ENCODE data around the gene FAF1. TPM values are rescaled to one million over a fixed set of nuclear protein-coding genes. Genes with fewer than 3 reads are reported as not detected.
"Not testable (repeated sequence)": the region's sequence is repeated elsewhere in the genome, so short reads cannot be mapped to it uniquely, and the experiment has no call there.

Gene FAF1
- total and polyA plus RNA-seq, 9 donors, result 23.1 to 76.0 (median 57.1) TPM

DNA sequence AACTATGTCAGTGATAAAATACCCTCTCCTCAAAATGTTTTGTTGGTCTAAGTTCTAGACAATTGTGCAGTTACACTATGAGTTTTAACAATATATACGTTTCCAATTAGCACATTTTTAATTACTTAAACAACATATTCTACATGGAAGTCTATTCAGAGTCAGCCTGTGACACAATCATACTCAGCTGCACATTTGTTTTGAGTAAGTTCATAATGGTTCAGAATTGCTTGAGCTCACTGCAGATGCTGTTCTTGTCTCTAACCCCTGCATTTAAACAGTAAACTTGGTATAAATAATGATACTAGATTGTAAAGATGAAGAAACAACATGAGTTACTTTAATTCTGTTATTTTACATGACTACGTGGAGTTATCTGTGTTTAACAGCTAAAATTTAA is 40.6 kb upstream of the FAF1 start:
- intact Hi-C loops (cut with DNase I), result no loop called here
- 47 to 62% (median 57%) methylated on average over 2 of the region's 2 CpGs for WGBS, 3 donors

GRCh38 chr1:51000160-51000559 is 40.1 kb upstream of the FAF1 start:
- Histone ChIP-seq H3K4me1 (ENCODE audit: insufficient read depth) (no peaks in the 10 kb centered on the region), H3K27me3 (no peaks in the 10 kb centered on the region), H3K27ac (no peak overlapping the region), H3K4me3 (no peak overlapping the region), H3K36me3 (no peaks in the 10 kb centered on the region), H3K9me3 (no peaks in the 10 kb centered on the region)
- TF ChIP-seq POLR2A (IDR thresholded peaks at IDR 0.05), result no peak
- TF ChIP-seq EP300 (IDR thresholded peaks at IDR 0.05), result no peak
- TF ChIP-seq, protein P1, sequence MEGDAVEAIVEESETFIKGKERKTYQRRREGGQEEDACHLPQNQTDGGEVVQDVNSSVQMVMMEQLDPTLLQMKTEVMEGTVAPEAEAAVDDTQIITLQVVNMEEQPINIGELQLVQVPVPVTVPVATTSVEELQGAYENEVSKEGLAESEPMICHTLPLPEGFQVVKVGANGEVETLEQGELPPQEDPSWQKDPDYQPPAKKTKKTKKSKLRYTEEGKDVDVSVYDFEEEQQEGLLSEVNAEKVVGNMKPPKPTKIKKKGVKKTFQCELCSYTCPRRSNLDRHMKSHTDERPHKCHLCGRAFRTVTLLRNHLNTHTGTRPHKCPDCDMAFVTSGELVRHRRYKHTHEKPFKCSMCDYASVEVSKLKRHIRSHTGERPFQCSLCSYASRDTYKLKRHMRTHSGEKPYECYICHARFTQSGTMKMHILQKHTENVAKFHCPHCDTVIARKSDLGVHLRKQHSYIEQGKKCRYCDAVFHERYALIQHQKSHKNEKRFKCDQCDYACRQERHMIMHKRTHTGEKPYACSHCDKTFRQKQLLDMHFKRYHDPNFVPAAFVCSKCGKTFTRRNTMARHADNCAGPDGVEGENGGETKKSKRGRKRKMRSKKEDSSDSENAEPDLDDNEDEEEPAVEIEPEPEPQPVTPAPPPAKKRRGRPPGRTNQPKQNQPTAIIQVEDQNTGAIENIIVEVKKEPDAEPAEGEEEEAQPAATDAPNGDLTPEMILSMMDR (IDR thresholded peaks at IDR 0.05), result no peak
- intact Hi-C loops (cut with DNase I), result no loop called here
- no peak for DNase-seq
- 93 to 96% (median 96%) methylated on average over 1 of the region's 1 CpG for whole genome bisulfite sequencing, 3 donors

More for the DNA sequence above, 40.6 kb upstream of the FAF1 start:
- Histone ChIP-seq H3K36me3 (no peaks in the 10 kb centered on the region), H3K27me3 (no peaks in the 10 kb centered on the region), H3K4me3 (no peak overlapping the region), H3K27ac (no peak overlapping the region), H3K4me1 (ENCODE audit: insufficient read depth) (no peaks in the 10 kb centered on the region), H3K9me3 (no peaks in the 10 kb centered on the region)
- DNase-seq, result no peak
- TF ChIP-seq EP300 (IDR thresholded peaks at IDR 0.05) (no peak), POLR2A (IDR thresholded peaks at IDR 0.05) (no peak)
- TF ChIP-seq, protein P1 (IDR thresholded peaks at IDR 0.05), result no peak

DNA sequence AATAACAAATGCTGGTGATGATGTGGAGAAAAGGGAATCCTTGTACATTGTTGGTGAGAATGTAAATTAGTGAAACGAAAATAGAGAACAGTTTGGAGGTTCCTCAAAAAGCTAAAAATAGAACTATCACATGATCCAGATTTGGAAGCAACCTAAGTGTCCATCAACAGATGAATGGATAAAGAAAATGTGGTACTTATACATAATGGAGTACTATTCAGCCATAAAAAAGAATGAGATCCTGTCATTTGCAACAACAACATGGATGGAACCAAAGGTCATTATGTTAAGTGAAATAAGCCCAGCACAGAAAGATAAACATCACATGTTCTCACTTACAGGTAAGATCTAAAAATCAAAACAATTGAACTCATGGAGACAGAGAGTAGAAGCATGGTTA is 39.3 kb upstream of the FAF1 start:
- DNase-seq; H3K36me3 ChIP-seq; H3K4me1 ChIP-seq (ENCODE audit: insufficient read depth); H3K27ac ChIP-seq; intact Hi-C loops (cut with DNase I); H3K4me3 ChIP-seq; H3K9me3 ChIP-seq; H3K27me3 ChIP-seq: not testable (repeated sequence)
- WGBS, 3 donors, result 78 to 84% (median 82%) methylated on average over 1 of the region's 1 CpG

DNA sequence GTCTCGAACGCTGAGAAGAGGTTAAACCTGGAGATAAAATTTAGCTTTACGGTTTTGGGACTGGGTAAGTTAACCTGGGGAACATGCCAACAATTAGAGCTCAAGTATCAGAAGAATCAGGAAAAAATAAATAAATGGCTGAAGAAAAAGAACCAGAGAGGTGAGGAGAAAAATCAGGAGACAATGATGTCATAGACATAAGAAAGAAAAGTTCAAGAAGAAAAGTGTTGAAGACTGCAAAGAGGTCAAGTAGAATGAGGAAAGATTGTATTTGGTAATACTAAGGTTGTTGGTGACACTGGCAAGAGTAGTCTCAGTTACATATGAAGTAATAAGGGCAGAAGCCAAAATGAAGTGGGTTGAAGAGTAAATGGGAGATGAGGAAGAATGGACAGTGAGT is 36.0 kb upstream of the FAF1 start:
- no peak overlapping the region for H3K4me3 ChIP-seq
- TF ChIP-seq POLR2A (IDR thresholded peaks at IDR 0.05), result no peak
- TF ChIP-seq, protein P1 (IDR thresholded peaks at IDR 0.05), result no peak
- TF ChIP-seq EP300 (IDR thresholded peaks at IDR 0.05), result no peak
- no peaks in the 10 kb centered on the region for H3K36me3 ChIP-seq
- H3K27me3 ChIP-seq, result no peaks in the 10 kb centered on the region
- H3K27ac ChIP-seq, result no peak overlapping the region
- DNase-seq, result no peak
- H3K4me1 ChIP-seq (ENCODE audit: insufficient read depth), result no peaks in the 10 kb centered on the region
- intact Hi-C loops (cut with DNase I), result no loop called here
- no peaks in the 10 kb centered on the region for H3K9me3 ChIP-seq
- WGBS, 3 donors, result 84 to 88% (median 86%) methylated on average over 3 of the region's 3 CpGs

DNA sequence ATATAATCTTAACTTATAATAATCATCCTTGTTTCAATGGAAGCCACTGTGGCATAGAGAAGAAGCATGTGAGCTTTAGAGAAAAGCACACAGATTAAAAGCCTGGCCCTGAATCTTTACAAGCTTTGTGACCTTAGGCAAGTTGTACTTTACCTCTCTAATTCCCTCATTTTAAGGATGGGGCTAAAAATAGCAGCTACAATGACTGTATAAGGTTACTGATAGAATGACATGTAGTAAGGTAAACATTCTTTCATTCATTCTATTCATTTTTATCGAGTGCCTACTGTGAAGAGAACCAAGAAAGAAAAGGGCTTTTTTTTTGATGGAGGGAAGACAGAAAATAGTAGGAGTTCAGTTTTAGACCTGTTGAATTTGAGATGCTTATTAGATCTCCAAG is 35.6 kb upstream of the FAF1 start:
- no peaks in the 10 kb centered on the region for H3K27me3 ChIP-seq
- H3K4me3 ChIP-seq, result no peak overlapping the region
- intact Hi-C loops (cut with DNase I), result no loop called here

More for the DNA sequence above, 35.6 kb upstream of the FAF1 start:
- Histone ChIP-seq H3K36me3 (no peaks in the 10 kb centered on the region), H3K9me3 (no peaks in the 10 kb centered on the region), H3K4me1 (ENCODE audit: insufficient read depth) (no peaks in the 10 kb centered on the region), H3K27ac (no peak overlapping the region)
- DNase-seq, result no peak
- TF ChIP-seq POLR2A (IDR thresholded peaks at IDR 0.05), result no peak
- no peak for TF ChIP-seq EP300 (IDR thresholded peaks at IDR 0.05)
- TF ChIP-seq, protein P1 (IDR thresholded peaks at IDR 0.05), result no peak
- 84 to 86% (median 86%) methylated on average over 1 of the region's 1 CpG for WGBS, 3 donors

Measured in ovary (tissue), 9 donors.